ENCODE data around the gene AWAT2. TPM values are rescaled to one million over a fixed set of nuclear protein-coding genes. Genes with fewer than 3 reads are reported as not detected.

AWAT2 gene
- total and polyA plus RNA-seq, 2 experiments from 2014 or later: not detected

DNA sequence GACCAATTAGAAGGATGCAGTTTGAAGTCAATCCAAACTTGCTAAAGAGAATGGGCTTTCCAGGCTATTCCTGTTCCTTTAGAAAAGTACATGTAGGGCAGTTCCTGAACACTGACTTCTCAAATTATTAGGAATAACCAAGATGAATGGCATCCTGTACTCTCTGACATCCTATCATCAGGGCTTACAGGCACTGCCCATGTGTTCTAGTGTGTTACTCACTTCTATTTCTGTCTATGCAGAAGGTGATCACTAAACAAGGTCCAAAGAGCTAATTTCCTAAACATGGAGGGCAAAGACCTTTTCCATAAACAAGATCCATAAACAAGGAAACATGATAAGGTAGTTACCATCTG lies 53.6 kb downstream of the AWAT2 start:
- Histone ChIP-seq H3K4me1 (ENCODE audit: insufficient read depth) (no peaks in the 10 kb centered on the region), H3K79me2 (ENCODE audit: insufficient read depth) (no peaks in the 10 kb centered on the region), H3K9me3 (ENCODE audit: low read depth) (no peaks in the 10 kb centered on the region), H3K27me3 (replicated peaks; ENCODE audit: insufficient read depth) (no peaks in the 10 kb centered on the region), H2AFZ (no peak overlapping the region), H3K36me3 (ENCODE audit: low read depth) (no peaks in the 10 kb centered on the region), H3K9ac (no peak overlapping the region), H4K20me1 (ENCODE audit: insufficient read depth) (no peaks in the 10 kb centered on the region), H3K27ac (no peak overlapping the region), H3K4me3 (no peak overlapping the region), H3K4me2 (ENCODE audit: unreplicated experiment) (no peak overlapping the region), H3F3A (ENCODE audit: insufficient read depth) (no peaks in the 10 kb centered on the region), H3K9me2 (ENCODE audit: insufficient read depth) (no peaks in the 10 kb centered on the region)
- in situ Hi-C loops (cut with MboI): no loop called here
- no peak for DNase-seq
- no peak for TF ChIP-seq EZH2 (IDR thresholded peaks at IDR 0.05; ENCODE audit: insufficient read depth, poor library complexity, severe bottlenecking)
- TF ChIP-seq EZH2phosphoT487 (IDR thresholded peaks at IDR 0.05; ENCODE audit: insufficient read depth, low read depth): no peak

DNA sequence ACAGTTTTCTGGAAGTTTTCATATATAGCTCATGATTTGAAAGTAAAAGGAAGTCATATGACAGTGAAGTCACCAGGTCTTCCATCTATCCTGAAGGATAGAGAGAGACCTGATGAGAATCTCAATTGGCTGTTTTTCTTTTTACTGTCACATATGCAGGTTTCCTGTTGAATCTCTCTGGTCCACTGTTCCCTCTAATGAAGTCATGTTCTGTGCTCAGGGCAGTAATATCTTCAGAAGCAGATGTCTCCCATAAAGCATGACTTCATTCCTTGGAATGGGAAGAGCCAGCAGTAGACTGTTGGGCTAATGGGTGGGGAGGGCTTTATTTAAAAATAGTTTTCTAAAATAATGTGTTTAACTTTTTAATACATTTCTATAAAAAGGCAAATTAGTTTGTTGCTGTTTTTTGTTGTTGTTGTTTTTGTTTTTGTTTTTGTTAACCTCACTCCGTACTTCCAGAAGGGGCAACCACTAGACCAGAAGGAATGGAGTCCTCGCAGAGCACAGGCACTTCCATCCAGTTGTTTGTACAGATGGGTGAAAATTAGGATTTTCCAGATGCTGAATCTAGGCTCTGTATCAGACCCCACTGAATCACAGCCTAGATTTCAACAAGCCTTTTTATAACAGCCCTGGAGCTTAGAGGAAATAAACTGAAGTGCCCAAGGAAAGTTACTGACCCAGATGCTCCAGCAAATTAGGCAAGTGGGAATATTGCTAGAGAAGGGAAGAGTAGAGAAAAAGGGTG lies 54.2 kb downstream of the AWAT2 start:
- H3K36me3 ChIP-seq (ENCODE audit: low read depth): no peaks in the 10 kb centered on the region
- H2AFZ ChIP-seq: no peak overlapping the region
- H3K4me1 ChIP-seq (ENCODE audit: insufficient read depth): no peaks in the 10 kb centered on the region
- DNase-seq: no peak
- no peaks in the 10 kb centered on the region for H3K9me3 ChIP-seq (ENCODE audit: low read depth)
- no peaks in the 10 kb centered on the region for H3K9me2 ChIP-seq (ENCODE audit: insufficient read depth)
- H3F3A ChIP-seq (ENCODE audit: insufficient read depth): no peaks in the 10 kb centered on the region
- H3K4me2 ChIP-seq (ENCODE audit: unreplicated experiment): no peak overlapping the region
- no peaks in the 10 kb centered on the region for H3K27me3 ChIP-seq (replicated peaks; ENCODE audit: insufficient read depth)
- TF ChIP-seq EZH2 (IDR thresholded peaks at IDR 0.05; ENCODE audit: insufficient read depth, poor library complexity, severe bottlenecking) (no peak), EZH2phosphoT487 (IDR thresholded peaks at IDR 0.05; ENCODE audit: insufficient read depth, low read depth) (no peak)
- H3K79me2 ChIP-seq (ENCODE audit: insufficient read depth): no peaks in the 10 kb centered on the region
- no peaks in the 10 kb centered on the region for H4K20me1 ChIP-seq (ENCODE audit: insufficient read depth)
- no peak overlapping the region for H3K9ac ChIP-seq
- no peak overlapping the region for H3K27ac ChIP-seq
- WGBS, 2 experiments (ENCODE audit: low coverage in 1 of 2, low lambda C conversion rate in 2 of 2, missing lambda C conversion rate in 2 of 2): 2 to 5% methylated on average over 2 of the region's 2 CpGs
- in situ Hi-C loops (cut with MboI): no loop called here
- H3K4me3 ChIP-seq: no peak overlapping the region

DNA sequence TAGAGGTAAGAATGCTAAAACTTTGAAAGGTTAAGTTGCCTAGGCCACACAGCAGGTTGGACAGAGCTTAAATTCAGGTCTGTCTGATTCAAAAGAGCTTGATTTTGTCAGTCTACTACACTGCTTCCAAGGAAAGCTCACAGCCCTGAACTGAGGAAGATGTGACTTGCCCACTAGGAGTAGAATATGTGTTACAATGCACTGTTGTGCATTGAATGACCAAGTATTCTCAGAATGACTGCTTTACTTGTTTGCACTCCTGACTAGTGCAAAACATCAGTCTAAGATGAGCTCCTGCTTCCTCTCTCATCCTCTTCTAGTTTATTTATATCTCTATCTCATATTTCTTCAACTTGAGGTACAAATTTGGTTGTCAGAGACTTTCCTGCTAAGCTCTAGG lies 56.2 kb downstream of the AWAT2 start:
- Histone ChIP-seq H3K4me3 (no peak overlapping the region), H3K27me3 (replicated peaks; ENCODE audit: insufficient read depth) (no peaks in the 10 kb centered on the region), H3F3A (ENCODE audit: insufficient read depth) (no peaks in the 10 kb centered on the region), H3K4me1 (ENCODE audit: insufficient read depth) (no peaks in the 10 kb centered on the region), H3K27ac (no peak overlapping the region), H3K36me3 (ENCODE audit: low read depth) (no peaks in the 10 kb centered on the region), H3K79me2 (ENCODE audit: insufficient read depth) (no peaks in the 10 kb centered on the region), H3K4me2 (ENCODE audit: unreplicated experiment) (no peak overlapping the region), H2AFZ (no peak overlapping the region), H4K20me1 (ENCODE audit: insufficient read depth) (no peaks in the 10 kb centered on the region), H3K9ac (no peak overlapping the region), H3K9me2 (ENCODE audit: insufficient read depth) (no peaks in the 10 kb centered on the region), H3K9me3 (ENCODE audit: low read depth) (no peaks in the 10 kb centered on the region)
- in situ Hi-C loops (cut with MboI): no loop called here
- no peak for DNase-seq
- TF ChIP-seq EZH2 (IDR thresholded peaks at IDR 0.05; ENCODE audit: insufficient read depth, poor library complexity, severe bottlenecking) (no peak), EZH2phosphoT487 (IDR thresholded peaks at IDR 0.05; ENCODE audit: insufficient read depth, low read depth) (no peak)

DNA sequence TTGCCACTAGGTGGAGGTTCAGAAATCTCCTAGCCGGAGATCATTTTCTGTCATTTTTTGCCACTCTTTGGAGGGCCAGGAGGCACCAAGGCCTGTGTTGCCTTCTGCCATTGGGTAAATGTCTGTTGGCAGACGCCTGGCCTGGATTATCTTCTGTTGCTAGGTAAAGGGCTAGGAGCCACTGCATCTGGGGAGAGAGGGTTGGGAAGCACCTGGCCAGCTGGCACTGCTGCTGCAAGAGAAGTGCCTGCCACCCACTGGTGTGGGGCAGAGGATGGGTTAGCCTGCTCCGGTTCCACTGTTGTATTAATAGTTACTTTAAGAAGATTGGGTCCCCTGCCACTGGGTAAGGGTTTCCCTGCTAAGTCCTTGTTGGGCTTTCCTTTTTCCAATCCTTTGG lies 58.1 kb downstream of the AWAT2 start:
- WGBS, 2 experiments (ENCODE audit: low coverage in 1 of 2, low lambda C conversion rate in 2 of 2, missing lambda C conversion rate in 2 of 2): 59 to 73% methylated on average over 2 to 3 of the region's 3 CpGs
- H3F3A ChIP-seq (ENCODE audit: insufficient read depth): no peaks in the 10 kb centered on the region
- H3K9me3 ChIP-seq (ENCODE audit: low read depth): no peaks in the 10 kb centered on the region
- no peaks in the 10 kb centered on the region for H3K27me3 ChIP-seq (replicated peaks; ENCODE audit: insufficient read depth)
- no peak for DNase-seq
- no peak overlapping the region for H3K27ac ChIP-seq
- no peak overlapping the region for H3K4me3 ChIP-seq
- no peaks in the 10 kb centered on the region for H3K9me2 ChIP-seq (ENCODE audit: insufficient read depth)
- H3K36me3 ChIP-seq (ENCODE audit: low read depth): no peaks in the 10 kb centered on the region
- TF ChIP-seq EZH2 (IDR thresholded peaks at IDR 0.05; ENCODE audit: insufficient read depth, poor library complexity, severe bottlenecking): no peak
- no peak for TF ChIP-seq EZH2phosphoT487 (IDR thresholded peaks at IDR 0.05; ENCODE audit: insufficient read depth, low read depth)
- H3K4me2 ChIP-seq (ENCODE audit: unreplicated experiment): no peak overlapping the region
- H4K20me1 ChIP-seq (ENCODE audit: insufficient read depth): no peaks in the 10 kb centered on the region
- no peaks in the 10 kb centered on the region for H3K4me1 ChIP-seq (ENCODE audit: insufficient read depth)
- in situ Hi-C loops (cut with MboI): no loop called here
- H2AFZ ChIP-seq: no peak overlapping the region
- H3K79me2 ChIP-seq (ENCODE audit: insufficient read depth): no peaks in the 10 kb centered on the region
- no peak overlapping the region for H3K9ac ChIP-seq

Small RNA genes lying within 50 kb of the gene (microRNA-seq; reads per million reads assigned to microRNA genes)
- gene MIR676 (ENCODE audit: borderline number of aligned reads): not detected

Small RNA genes lying within 50 kb of the gene (small RNA-seq; reads per million reads assigned to genes)
- not detected for gene MIR676 (ENCODE audit: low read depth, low replicate concordance)

Other genes with a start within 250 kb of the AWAT2 start
- gene OTUD6A, start 12.5 kb upstream of the AWAT2 start, total RNA-seq (2014; rRNA removed; shearing (Covaris generic)): not detected in 2 replicates
- gene OTUD6A, start 12.5 kb upstream of the AWAT2 start, polyA plus RNA-seq (2016; fragmentation: Nextera tagmentation; extraction: Ambion mirVana): not detected in 2 replicates
- 57.3 and 59.1 TPM in 2 replicates for gene IGBP1, start 83.5 kb upstream of the AWAT2 start, total RNA-seq (2014; rRNA removed; shearing (Covaris generic))
- gene IGBP1, start 83.5 kb upstream of the AWAT2 start, polyA plus RNA-seq (2016; fragmentation: Nextera tagmentation; extraction: Ambion mirVana): 31.8 and 33.6 TPM in 2 replicates
- not detected in 2 replicates for gene DGAT2L6, start 127.5 kb upstream of the AWAT2 start, total RNA-seq (2014; rRNA removed; shearing (Covaris generic))
- not detected in 2 replicates for gene DGAT2L6, start 127.5 kb upstream of the AWAT2 start, polyA plus RNA-seq (2016; fragmentation: Nextera tagmentation; extraction: Ambion mirVana)
- gene AWAT1, start 184.7 kb upstream of the AWAT2 start, total RNA-seq (2014; rRNA removed; shearing (Covaris generic)): not detected in 2 replicates
- gene AWAT1, start 184.7 kb upstream of the AWAT2 start, polyA plus RNA-seq (2016; fragmentation: Nextera tagmentation; extraction: Ambion mirVana): not detected in 2 replicates
- not detected in 2 replicates for gene P2RY4, start 210.3 kb upstream of the AWAT2 start, total RNA-seq (2014; rRNA removed; shearing (Covaris generic))
- not detected in 2 replicates for gene P2RY4, start 210.3 kb upstream of the AWAT2 start, polyA plus RNA-seq (2016; fragmentation: Nextera tagmentation; extraction: Ambion mirVana)
- gene ARR3, start 218.4 kb upstream of the AWAT2 start, total RNA-seq (2014; rRNA removed; shearing (Covaris generic)): not detected in 2 replicates
- not detected in 2 replicates for gene ARR3, start 218.4 kb upstream of the AWAT2 start, polyA plus RNA-seq (2016; fragmentation: Nextera tagmentation; extraction: Ambion mirVana)
- gene RAB41, start 232.2 kb upstream of the AWAT2 start, total RNA-seq (2014; rRNA removed; shearing (Covaris generic)): not detected in 2 replicates
- not detected in 2 replicates for gene RAB41, start 232.2 kb upstream of the AWAT2 start, polyA plus RNA-seq (2016; fragmentation: Nextera tagmentation; extraction: Ambion mirVana)
- gene PDZD11, start 240.0 kb upstream of the AWAT2 start, total RNA-seq (2014; rRNA removed; shearing (Covaris generic)): 57.0 and 59.3 TPM in 2 replicates
- 110 and 116 TPM in 2 replicates for gene PDZD11, start 240.0 kb upstream of the AWAT2 start, polyA plus RNA-seq (2016; fragmentation: Nextera tagmentation; extraction: Ambion mirVana)
- 5.6 and 7.5 TPM in 2 replicates for gene KIF4A, start 240.2 kb upstream of the AWAT2 start, total RNA-seq (2014; rRNA removed; shearing (Covaris generic))
- gene KIF4A, start 240.2 kb upstream of the AWAT2 start, polyA plus RNA-seq (2016; fragmentation: Nextera tagmentation; extraction: Ambion mirVana): 6.5 and 7.6 TPM in 2 replicates